HEK293 (cell line): ENCODE data around the gene CFAP20.
A peak's percentile ranks its signal among the peaks of the same experiment; 100 is the strongest.

Experiments used
- GFI1B ChIP-seq: fragments of 450-650 bp; formaldehyde crosslinking; IDR thresholded peaks from 2 replicates; pipeline ENCODE4 v1.5.1; 2016; ENCODE audit warnings: missing biosample characterization, missing genetic modification characterization
- GLI4 ChIP-seq: fragments of 450-650 bp; formaldehyde crosslinking; IDR thresholded peaks from 2 replicates; pipeline ENCODE4 v1.5.1; 2016; ENCODE audit warnings: missing biosample characterization, missing genetic modification characterization
- GLIS1 ChIP-seq: fragments of 450-650 bp; formaldehyde crosslinking; IDR thresholded peaks from 2 replicates; pipeline ENCODE4 v1.5.1; 2016; ENCODE audit warnings: missing biosample characterization, missing genetic modification characterization
- KLF1 ChIP-seq: fragments of 450-650 bp; formaldehyde crosslinking; IDR thresholded peaks from 2 replicates; pipeline ENCODE4 v1.5.1; 2016; ENCODE audit warnings: missing biosample characterization, missing genetic modification characterization
- KLF9 ChIP-seq: fragments of 450-650 bp; formaldehyde crosslinking; IDR thresholded peaks from 2 replicates; pipeline ENCODE4 v1.5.1; 2016; ENCODE audit warnings: missing biosample characterization, missing genetic modification characterization, low read depth
- MYNN ChIP-seq: fragments of 450-650 bp; formaldehyde crosslinking; IDR thresholded peaks from 2 replicates; pipeline ENCODE4 v1.5.1; 2016; ENCODE audit warnings: missing biosample characterization, missing genetic modification characterization, borderline replicate concordance
- ZBTB17 ChIP-seq: fragments of 450-650 bp; formaldehyde crosslinking; IDR thresholded peaks from 2 replicates; pipeline ENCODE4 v1.5.1; 2016; ENCODE audit warnings: missing biosample characterization, missing genetic modification characterization
- ZFP69B ChIP-seq: fragments of 450-650 bp; formaldehyde crosslinking; IDR thresholded peaks from 2 replicates; pipeline ENCODE4 v1.5.1; 2016; ENCODE audit warnings: missing biosample characterization, missing genetic modification characterization
- ZNF16 ChIP-seq: fragments of 450-650 bp; formaldehyde crosslinking; IDR thresholded peaks from 2 replicates; pipeline ENCODE4 v1.5.1; 2016; ENCODE audit warnings: low read depth, missing biosample characterization, missing genetic modification characterization
- ZNF175 ChIP-seq: fragments of 450-650 bp; formaldehyde crosslinking; IDR thresholded peaks from 2 replicates; pipeline ENCODE4 v1.5.1; 2016; ENCODE audit warnings: missing biosample characterization, missing genetic modification characterization
- ZNF248 ChIP-seq: fragments of 450-650 bp; formaldehyde crosslinking; IDR thresholded peaks from 2 replicates; pipeline ENCODE4 v1.5.1; 2017; ENCODE audit warnings: missing biosample characterization, missing genetic modification characterization
- ZNF350 ChIP-seq: fragments of 450-650 bp; formaldehyde crosslinking; IDR thresholded peaks from 2 replicates; pipeline ENCODE4 v1.5.0; 2017; ENCODE audit warnings: missing biosample characterization, mild to moderate bottlenecking, missing genetic modification characterization
- ZNF561 ChIP-seq: fragments of 450-650 bp; IDR thresholded peaks from 2 replicates; pipeline ENCODE4 v1.5.1; 2018; ENCODE audit warnings: missing biosample characterization, missing genetic modification characterization, borderline replicate concordance
- ZNF629 ChIP-seq: fragments of 450-650 bp; formaldehyde crosslinking; IDR thresholded peaks from 2 replicates; pipeline ENCODE4 v1.5.1; 2017; ENCODE audit warnings: missing biosample characterization, missing genetic modification characterization
- ZNF664 ChIP-seq: fragments of 450-650 bp; formaldehyde crosslinking; IDR thresholded peaks from 2 replicates; pipeline ENCODE4 v1.5.1; 2016; ENCODE audit warnings: missing biosample characterization, missing genetic modification characterization
- ZNF677 ChIP-seq: fragments of 450-650 bp; IDR thresholded peaks from 2 replicates; pipeline ENCODE4 v1.5.0; 2018; ENCODE audit warnings: missing biosample characterization, mild to moderate bottlenecking, missing genetic modification characterization, moderate library complexity
- ZNF768 ChIP-seq: fragments of 450-650 bp; formaldehyde crosslinking; IDR thresholded peaks from 2 replicates; pipeline ENCODE4 v1.5.1; 2018; ENCODE audit warnings: missing biosample characterization, mild to moderate bottlenecking, missing genetic modification characterization
- ZNF830 ChIP-seq: fragments of 450-650 bp; IDR thresholded peaks from 2 replicates; pipeline ENCODE4 v1.5.0; 2018; ENCODE audit warnings: missing biosample characterization, missing genetic modification characterization, low read depth, mild to moderate bottlenecking, moderate library complexity
- ZSCAN16 ChIP-seq: fragments of 450-650 bp; formaldehyde crosslinking; IDR thresholded peaks from 2 replicates; pipeline ENCODE4 v1.5.1; 2016; ENCODE audit warnings: missing biosample characterization, missing genetic modification characterization
- TF ChIP-seq, protein P1 (sequence below): fragments of 450-650 bp; formaldehyde crosslinking; IDR thresholded peaks from 2 replicates; pipeline ENCODE4 v1.5.1; 2016; ENCODE audit warnings: missing biosample characterization, missing genetic modification characterization
- TF ChIP-seq, protein P2 (sequence below): fragments of 450-650 bp; formaldehyde crosslinking; IDR thresholded peaks from 2 replicates; pipeline ENCODE4 v1.5.1; 2016; ENCODE audit warnings: missing biosample characterization, missing genetic modification characterization
- TF ChIP-seq, protein P3 (sequence below): fragments of 450-650 bp; formaldehyde crosslinking; IDR thresholded peaks from 2 replicates; pipeline ENCODE4 v1.5.1; 2016; ENCODE audit warnings: missing biosample characterization, missing genetic modification characterization
- TF ChIP-seq, protein P4 (sequence below): fragments of 450-650 bp; formaldehyde crosslinking; IDR thresholded peaks from 2 replicates; pipeline ENCODE4 v1.5.1; 2016; ENCODE audit warnings: missing biosample characterization, missing genetic modification characterization
- TF ChIP-seq, protein P5 (sequence below): fragments of 450-650 bp; formaldehyde crosslinking; IDR thresholded peaks from 2 replicates; pipeline ENCODE4 v1.5.1; 2016; ENCODE audit warnings: missing biosample characterization, missing genetic modification characterization
- TF ChIP-seq, protein P6 (sequence below): fragments of 450-650 bp; formaldehyde crosslinking; optimal IDR thresholded peaks from 2 replicates; pipeline ENCODE3; 2016; ENCODE audit warnings: missing biosample characterization, mild to moderate bottlenecking, missing genetic modification characterization
- TF ChIP-seq, protein P7 (sequence below): fragments of 450-650 bp; formaldehyde crosslinking; IDR thresholded peaks from 2 replicates; pipeline ENCODE4 v1.5.1; 2016; ENCODE audit warnings: missing biosample characterization, missing genetic modification characterization
- TF ChIP-seq, protein P8 (sequence below): fragments of 450-650 bp; formaldehyde crosslinking; IDR thresholded peaks from 2 replicates; pipeline ENCODE4 v1.5.1; 2016; ENCODE audit warnings: missing biosample characterization, missing genetic modification characterization

CFAP20 gene

DNA sequence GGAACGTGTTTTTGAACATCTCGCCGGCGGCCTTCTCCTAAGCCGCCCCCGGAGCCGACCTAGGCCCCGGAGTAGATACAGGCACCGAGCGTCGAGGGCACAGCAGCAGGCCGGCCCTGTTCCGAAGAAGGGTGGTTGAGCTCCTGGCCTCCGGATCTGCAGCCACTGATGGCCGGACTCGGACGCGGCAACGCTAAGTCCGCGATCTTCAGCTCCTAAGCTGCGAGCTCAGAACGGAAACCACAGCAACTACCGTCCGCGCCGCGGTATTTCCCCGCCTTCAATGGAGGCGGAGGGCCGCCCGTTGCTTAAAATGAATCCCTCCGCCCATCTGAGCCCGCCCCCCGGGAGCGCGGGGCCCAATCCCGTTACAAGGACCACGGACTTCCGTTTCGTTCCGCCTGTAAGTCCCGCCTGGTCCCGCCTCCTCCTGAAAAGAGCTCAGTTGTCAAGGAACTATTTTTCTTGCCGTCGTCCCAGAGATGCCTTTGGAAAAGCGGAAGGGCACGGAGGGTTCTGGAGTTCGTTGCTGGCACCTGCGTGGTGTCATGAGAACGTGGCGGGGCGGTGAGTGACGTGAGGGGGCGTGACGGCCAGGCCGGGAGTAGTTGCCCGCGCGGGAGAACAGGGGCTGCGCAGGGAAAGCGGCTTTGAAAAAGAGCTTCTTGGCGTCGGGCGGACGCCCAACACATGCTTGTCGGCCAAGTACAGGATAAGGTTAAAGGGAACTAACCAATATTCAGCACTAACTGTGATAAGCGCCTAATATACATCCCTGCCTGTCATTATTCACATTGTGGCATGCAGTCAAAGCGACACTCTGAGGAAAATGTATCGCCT is at the start of gene CFAP20 (continued):
- peak; percentile 99 for TF ChIP-seq KLF9
- TF ChIP-seq ZNF350 (tag by site-specific recombination) = peak; percentile 92
- TF ChIP-seq, protein P1, sequence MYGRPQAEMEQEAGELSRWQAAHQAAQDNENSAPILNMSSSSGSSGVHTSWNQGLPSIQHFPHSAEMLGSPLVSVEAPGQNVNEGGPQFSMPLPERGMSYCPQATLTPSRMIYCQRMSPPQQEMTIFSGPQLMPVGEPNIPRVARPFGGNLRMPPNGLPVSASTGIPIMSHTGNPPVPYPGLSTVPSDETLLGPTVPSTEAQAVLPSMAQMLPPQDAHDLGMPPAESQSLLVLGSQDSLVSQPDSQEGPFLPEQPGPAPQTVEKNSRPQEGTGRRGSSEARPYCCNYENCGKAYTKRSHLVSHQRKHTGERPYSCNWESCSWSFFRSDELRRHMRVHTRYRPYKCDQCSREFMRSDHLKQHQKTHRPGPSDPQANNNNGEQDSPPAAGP (tag by site-specific recombination) = peak; percentile 91
- TF ChIP-seq, protein P2, sequence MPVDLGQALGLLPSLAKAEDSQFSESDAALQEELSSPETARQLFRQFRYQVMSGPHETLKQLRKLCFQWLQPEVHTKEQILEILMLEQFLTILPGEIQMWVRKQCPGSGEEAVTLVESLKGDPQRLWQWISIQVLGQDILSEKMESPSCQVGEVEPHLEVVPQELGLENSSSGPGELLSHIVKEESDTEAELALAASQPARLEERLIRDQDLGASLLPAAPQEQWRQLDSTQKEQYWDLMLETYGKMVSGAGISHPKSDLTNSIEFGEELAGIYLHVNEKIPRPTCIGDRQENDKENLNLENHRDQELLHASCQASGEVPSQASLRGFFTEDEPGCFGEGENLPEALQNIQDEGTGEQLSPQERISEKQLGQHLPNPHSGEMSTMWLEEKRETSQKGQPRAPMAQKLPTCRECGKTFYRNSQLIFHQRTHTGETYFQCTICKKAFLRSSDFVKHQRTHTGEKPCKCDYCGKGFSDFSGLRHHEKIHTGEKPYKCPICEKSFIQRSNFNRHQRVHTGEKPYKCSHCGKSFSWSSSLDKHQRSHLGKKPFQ = peak; percentile 35; the same call in 1 of the 2 replicates
- no peak for TF ChIP-seq ZNF248 (tag by site-specific recombination)
- peak; percentile 77 for TF ChIP-seq MYNN (tag by site-specific recombination)
- TF ChIP-seq ZNF664 (tag by site-specific recombination) = peak; percentile 47; the same call in 1 of the 2 replicates
- peak; percentile 91 for TF ChIP-seq ZBTB17 (tag by site-specific recombination)
- no peak for TF ChIP-seq ZSCAN16 (tag by site-specific recombination)
- TF ChIP-seq ZNF629 (tag by site-specific recombination) = peak; percentile 97
- TF ChIP-seq ZFP69B (tag by site-specific recombination) = peak; percentile 84
- peak; percentile 89; the same call in 1 of the 2 replicates for TF ChIP-seq ZNF561
- TF ChIP-seq, protein P3, sequence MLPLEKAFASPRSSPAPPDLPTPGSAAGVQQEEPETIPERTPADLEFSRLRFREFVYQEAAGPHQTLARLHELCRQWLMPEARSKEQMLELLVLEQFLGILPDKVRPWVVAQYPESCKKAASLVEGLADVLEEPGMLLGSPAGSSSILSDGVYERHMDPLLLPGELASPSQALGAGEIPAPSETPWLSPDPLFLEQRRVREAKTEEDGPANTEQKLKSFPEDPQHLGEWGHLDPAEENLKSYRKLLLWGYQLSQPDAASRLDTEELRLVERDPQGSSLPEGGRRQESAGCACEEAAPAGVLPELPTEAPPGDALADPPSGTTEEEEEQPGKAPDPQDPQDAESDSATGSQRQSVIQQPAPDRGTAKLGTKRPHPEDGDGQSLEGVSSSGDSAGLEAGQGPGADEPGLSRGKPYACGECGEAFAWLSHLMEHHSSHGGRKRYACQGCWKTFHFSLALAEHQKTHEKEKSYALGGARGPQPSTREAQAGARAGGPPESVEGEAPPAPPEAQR = peak; percentile 86
- TF ChIP-seq ZNF16 (tag by site-specific recombination) = no peak
- 0 out of 2 replicates have a peak, but pooled peaks have one; percentile 19 for TF ChIP-seq GLI4 (tag by site-specific recombination)
- TF ChIP-seq, protein P4, sequence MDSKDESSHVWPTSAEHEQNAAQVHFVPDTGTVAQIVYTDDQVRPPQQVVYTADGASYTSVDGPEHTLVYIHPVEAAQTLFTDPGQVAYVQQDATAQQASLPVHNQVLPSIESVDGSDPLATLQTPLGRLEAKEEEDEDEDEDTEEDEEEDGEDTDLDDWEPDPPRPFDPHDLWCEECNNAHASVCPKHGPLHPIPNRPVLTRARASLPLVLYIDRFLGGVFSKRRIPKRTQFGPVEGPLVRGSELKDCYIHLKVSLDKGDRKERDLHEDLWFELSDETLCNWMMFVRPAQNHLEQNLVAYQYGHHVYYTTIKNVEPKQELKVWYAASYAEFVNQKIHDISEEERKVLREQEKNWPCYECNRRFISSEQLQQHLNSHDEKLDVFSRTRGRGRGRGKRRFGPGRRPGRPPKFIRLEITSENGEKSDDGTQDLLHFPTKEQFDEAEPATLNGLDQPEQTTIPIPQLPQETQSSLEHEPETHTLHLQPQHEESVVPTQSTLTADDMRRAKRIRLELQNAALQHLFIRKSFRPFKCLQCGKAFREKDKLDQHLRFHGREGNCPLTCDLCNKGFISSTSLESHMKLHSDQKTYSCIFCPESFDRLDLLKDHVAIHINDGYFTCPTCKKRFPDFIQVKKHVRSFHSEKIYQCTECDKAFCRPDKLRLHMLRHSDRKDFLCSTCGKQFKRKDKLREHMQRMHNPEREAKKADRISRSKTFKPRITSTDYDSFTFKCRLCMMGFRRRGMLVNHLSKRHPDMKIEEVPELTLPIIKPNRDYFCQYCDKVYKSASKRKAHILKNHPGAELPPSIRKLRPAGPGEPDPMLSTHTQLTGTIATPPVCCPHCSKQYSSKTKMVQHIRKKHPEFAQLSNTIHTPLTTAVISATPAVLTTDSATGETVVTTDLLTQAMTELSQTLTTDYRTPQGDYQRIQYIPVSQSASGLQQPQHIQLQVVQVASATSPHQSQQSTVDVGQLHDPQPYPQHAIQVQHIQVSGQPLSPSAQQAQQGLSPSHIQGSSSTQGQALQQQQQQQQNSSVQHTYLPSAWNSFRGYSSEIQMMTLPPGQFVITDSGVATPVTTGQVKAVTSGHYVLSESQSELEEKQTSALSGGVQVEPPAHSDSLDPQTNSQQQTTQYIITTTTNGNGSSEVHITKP (tag by site-specific recombination) = peak; percentile 68
- TF ChIP-seq, protein P5, sequence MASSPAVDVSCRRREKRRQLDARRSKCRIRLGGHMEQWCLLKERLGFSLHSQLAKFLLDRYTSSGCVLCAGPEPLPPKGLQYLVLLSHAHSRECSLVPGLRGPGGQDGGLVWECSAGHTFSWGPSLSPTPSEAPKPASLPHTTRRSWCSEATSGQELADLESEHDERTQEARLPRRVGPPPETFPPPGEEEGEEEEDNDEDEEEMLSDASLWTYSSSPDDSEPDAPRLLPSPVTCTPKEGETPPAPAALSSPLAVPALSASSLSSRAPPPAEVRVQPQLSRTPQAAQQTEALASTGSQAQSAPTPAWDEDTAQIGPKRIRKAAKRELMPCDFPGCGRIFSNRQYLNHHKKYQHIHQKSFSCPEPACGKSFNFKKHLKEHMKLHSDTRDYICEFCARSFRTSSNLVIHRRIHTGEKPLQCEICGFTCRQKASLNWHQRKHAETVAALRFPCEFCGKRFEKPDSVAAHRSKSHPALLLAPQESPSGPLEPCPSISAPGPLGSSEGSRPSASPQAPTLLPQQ (tag by site-specific recombination) = peak; percentile 94
- peak; percentile 88 for TF ChIP-seq KLF1
- no peak for TF ChIP-seq ZNF175
- TF ChIP-seq, protein P6, sequence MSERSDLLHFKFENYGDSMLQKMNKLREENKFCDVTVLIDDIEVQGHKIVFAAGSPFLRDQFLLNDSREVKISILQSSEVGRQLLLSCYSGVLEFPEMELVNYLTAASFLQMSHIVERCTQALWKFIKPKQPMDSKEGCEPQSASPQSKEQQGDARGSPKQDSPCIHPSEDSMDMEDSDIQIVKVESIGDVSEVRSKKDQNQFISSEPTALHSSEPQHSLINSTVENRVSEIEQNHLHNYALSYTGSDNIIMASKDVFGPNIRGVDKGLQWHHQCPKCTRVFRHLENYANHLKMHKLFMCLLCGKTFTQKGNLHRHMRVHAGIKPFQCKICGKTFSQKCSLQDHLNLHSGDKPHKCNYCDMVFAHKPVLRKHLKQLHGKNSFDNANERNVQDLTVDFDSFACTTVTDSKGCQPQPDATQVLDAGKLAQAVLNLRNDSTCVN (tag by site-specific recombination) = peak; percentile 77
- TF ChIP-seq GLIS1 (tag by site-specific recombination) = peak; percentile 41; the same call in 1 of the 2 replicates
- TF ChIP-seq, protein P7, sequence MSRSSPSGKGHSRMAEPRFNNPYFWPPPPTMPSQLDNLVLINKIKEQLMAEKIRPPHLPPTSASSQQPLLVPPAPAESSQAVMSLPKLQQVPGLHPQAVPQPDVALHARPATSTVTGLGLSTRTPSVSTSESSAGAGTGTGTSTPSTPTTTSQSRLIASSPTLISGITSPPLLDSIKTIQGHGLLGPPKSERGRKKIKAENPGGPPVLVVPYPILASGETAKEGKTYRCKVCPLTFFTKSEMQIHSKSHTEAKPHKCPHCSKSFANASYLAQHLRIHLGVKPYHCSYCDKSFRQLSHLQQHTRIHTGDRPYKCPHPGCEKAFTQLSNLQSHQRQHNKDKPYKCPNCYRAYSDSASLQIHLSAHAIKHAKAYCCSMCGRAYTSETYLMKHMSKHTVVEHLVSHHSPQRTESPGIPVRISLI (tag by site-specific recombination) = no peak
- TF ChIP-seq ZNF830 (tag by site-specific recombination) = no peak
- TF ChIP-seq GFI1B (tag by site-specific recombination) = 0 out of 2 replicates have a peak, but pooled peaks have one; percentile 3
- TF ChIP-seq ZNF677 (tag by site-specific recombination) = no peak
- TF ChIP-seq, protein P8, sequence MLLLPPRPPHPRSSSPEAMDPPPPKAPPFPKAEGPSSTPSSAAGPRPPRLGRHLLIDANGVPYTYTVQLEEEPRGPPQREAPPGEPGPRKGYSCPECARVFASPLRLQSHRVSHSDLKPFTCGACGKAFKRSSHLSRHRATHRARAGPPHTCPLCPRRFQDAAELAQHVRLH (tag by site-specific recombination) = peak; percentile 99
- no peak for TF ChIP-seq ZNF768
